GM03348 (cell line): Measurements from ENCODE around the gene LUM.

ENCODE experiments used
- DNase-seq: peaks from one replicate; pipeline ENCODE4 v3.0.0; 2012; ENCODE audit warnings: low spot score

The LUM gene

DNA sequence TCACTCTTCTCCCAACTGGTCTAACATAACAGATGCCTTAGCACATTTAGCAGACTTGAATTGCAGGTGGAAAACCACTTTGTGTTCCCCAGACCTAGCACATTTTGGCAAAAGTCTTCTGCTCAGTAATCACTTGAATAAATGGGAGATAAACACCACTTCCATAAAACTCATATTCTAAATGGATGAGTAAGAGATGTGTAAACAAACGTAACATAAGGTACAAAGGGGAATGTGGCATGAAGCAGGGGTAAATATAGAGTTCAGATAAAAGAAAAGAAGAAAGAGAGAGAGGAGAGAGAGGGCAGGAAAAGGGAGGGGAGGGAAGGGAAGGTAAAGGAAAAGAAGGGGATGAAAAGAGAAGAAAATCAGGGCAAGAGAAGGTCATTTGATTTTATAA, 36.4 kb downstream of the LUM start:
- no peak for DNase-seq

DNA sequence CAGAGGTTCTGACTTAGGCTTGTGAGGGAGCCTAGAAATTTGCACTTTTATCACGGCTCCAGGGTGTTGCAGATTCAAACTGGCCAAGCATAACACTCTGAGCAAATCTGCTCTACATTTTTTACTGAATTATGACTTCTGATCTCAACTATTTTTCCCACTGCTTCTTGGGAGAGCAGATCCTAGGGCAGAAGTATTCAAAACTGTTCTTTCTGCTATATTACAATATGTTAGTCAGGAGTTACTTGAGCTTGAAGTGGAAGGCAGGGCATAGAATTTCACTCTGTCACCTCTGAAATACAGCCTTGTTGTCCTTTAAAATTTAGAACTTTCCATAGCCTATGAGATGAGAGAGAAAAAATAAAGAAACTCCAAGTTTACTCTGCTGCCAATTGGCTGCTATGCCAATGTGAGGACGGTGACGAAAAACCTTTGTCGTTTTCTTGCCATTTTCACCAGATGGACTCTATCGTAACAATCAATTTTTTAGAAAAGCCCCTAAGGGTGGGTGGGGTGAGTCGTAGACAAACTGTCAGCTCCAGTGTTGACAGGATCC, 37.1 kb downstream of the LUM start:
- DNase-seq, result peak; percentile 4

DNA sequence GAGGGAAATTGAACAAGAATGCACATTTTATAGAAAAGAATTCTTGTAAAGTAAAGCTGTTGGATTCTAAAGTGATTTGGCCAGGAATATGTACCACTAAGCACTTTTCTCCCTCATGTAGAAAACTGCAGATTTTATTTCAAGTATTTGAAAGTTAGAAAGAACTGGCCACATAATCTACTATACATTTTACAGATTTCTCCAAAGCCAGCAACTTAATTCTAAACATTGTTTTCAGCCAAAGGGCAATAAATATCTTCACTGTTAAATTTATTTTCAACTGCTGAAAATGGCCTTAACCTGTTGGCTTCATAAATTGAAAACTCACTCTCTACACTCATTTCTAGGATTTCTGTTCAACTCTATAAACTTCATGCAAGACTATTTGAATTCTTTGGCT, 37.9 kb downstream of the LUM start:
- DNase-seq, result no peak

DNA sequence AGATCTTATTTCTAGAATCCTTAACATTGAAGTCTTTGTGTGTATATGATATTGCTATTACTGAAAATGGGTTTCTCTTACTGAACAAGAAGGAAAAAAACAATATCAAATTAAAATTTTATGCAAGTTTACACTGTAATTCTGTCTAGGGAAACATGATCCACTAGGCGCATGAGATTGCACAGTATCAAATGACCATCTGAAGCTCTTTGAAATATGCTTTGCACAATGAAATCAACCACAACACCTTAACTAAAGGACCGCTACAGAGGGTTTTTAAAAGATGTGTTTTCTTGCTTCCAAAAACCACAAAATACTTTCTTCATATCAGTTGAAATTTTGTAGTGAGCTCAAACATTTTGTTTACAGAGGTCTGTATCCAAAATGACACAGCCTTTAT, 38.4 kb downstream of the LUM start:
- DNase-seq, result no peak

DNA sequence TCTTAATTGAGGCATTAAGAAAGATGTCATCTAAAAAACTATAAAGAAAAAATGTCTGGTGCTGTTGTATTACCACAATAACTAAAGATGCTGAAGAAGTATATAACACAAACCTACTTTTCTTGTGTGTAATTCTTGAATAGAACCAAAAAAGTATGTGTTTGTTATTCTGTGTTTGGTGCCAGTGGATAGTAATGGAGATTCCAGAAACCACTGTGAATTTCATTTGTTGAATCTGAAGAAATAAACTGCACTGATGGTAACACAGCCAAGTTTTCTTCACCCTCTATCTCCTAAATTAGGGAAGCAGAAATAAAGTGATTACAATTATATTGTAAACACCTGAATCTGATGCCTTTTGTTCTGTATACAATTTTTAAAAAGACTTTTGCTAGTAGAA, 40.4 kb downstream of the LUM start:
- DNase-seq, result no peak

DNA sequence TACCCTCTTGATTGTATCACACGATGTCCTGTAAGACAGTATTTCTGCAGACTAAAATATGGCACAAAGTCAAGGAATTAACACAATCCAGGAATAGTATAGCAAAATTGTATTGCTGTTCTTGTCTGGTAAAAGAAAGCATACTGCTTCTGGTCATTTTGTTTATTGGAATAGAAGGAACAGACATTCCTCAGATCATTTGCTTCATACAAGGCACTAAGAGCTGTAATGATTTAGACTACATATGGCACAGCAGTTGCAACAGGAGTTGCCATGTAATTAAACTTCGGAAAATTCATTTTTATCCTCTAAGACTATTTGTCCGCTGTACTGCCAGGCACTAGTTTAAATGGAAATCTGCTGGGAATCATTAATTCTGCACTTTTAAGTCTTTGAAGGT, 45.9 kb downstream of the LUM start:
- DNase-seq, result no peak

DNA sequence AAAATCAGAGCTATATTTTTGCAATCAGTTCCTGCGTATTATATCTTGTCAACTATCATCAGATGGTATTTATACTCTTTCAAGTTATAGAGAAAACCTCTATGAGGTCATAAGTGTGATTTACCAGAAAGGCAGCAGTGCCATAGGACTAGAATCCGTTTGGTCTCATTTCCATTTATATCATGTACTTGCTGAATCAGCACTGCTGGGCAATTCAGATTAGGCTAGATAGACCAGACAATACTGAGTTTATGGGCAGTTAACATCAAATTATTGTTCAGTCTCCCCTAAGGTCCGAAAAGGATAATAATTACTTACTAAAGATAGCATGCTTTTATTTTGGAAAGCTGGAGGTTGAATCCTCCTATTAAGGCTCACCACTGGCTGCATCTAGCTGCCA, 46.7 kb downstream of the LUM start:
- no peak for DNase-seq

DNA sequence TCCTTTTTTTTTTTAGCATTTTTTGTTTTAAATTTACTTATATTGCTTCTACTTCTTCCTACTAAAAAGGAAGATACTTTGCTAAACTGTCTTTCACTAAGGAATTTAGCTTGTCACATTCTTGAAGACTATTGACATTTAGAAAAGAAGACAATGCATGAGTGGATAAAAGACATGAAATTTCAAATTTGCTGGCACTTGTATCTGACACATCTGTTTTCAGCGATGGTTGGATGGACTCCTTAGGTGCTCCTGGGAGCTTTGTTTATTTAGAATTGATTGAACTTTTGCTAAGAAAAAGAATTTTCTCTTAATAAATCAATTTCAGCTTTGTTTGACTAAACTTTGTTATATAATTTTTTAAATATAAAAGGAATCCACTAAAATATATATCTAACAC, 50.2 kb downstream of the LUM start:
- DNase-seq, result no peak

DNA sequence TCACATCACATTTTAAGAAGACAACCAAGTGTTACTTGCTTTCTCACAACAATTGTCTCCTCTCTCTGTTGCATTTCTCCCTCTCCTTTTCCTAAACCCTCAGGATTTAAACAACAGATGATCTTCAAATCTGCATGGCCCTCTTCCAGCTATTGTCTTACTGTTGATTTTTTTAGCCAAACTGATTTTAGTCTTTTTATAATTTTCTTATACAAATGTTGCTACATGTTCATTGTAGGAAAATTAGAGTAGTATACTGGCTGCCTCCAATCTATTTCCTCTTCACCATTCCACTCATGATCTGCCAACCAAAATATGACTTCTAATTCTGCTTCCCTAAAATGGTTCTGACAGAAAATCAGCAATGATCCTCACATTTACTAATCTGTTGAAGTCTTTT, 52.1 kb downstream of the LUM start:
- no peak for DNase-seq

DNA sequence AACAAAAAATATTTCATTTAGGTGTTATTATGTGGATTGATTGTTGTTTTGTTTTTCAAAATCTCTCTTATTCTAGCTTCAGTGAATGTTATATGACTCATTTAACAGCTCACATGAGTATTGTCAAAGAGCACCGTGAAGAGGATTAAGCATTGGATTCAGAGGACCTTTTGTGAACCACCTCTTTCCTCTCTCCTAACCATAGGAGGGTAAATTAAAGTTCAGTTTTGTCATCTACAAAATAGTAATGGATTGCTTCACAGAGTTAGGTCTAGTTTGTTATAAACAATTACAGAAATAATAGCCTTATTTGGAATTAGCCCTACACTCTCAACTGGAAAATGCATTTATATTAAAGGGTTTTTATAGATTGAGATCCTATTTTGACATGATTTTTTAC, 52.5 kb downstream of the LUM start:
- no peak for DNase-seq

DNA sequence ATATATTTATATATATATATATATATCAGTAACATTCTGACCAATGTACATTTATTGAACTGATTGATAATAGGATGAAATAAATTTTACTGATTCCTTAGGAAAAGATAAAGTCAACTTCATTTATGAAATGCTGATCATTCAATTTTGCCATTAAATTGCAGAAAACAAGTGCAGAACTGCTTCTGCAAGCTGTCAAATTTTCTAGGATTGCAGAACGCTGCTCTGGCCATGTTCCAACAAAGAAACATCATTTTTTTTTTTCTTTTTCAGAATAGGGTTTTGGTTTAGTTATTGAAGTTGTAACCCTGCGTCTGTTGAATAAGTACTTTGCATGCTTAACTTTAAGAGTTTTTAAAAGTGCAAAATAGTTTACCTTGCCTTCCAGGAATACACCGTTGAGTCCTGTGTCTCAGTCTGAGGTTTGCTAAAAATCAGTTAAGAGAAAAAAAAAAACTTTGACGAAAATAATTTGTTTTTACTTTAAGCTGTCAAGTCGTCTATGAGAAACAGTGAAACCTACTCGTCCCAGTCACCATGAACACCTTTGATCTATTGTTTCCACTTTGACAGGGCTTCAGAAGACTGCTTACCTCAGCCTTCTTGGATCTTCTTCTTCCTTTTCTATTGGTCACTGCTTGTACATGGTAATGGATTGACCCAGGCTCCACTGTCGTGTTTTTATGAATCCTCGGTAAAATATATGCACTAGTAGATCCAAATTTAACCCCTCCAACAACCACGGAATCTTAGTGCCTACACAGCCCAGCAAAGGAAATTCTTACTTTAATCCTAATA, 53.7 kb downstream of the LUM start, which contains the start of gene KERA:
KERA (minus strand) TSS at position 657 of the 798 bp plus-strand sequence. CDS start 1,743 bp downstream, outside the sequence.
- no peak for DNase-seq

DNA sequence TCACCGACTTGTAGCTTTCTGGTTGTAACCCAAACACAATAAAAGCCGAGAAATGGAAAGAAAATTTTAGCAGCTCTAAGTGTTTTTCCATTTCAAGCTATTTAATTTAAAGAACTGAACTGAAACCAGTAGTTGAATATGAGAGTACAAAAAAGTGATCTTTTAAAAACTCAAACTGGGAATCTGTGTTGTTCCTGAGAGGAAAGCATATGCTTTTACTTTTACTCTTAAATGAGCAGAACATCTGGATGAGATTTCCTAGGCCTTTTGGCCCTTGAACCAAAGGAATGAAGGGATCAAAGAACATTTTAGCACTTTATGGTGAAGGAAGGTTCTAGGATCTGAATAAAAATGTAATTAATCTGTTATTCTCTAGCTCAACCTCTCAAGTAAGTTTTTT, 54.8 kb downstream of the LUM start:
- no peak for DNase-seq

DNA sequence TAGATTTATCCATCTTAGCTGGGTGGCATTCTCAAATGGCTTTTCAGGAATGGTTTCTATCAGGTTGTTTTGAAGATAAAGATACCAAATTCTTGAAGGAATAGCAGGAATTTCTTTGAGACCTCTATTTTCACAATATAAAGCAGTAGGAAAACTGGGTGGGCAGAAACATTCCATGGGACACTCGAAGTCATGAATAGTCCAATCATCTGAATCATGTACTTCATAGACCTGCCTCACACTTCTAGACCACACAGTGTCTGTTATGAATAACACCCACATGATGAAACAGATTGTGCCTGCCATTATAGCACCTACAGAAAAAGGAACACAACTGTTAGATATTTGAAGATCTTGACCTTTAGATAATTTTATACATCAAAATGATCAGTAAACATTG, 55.3 kb downstream of the LUM start:
- DNase-seq, result no peak

DNA sequence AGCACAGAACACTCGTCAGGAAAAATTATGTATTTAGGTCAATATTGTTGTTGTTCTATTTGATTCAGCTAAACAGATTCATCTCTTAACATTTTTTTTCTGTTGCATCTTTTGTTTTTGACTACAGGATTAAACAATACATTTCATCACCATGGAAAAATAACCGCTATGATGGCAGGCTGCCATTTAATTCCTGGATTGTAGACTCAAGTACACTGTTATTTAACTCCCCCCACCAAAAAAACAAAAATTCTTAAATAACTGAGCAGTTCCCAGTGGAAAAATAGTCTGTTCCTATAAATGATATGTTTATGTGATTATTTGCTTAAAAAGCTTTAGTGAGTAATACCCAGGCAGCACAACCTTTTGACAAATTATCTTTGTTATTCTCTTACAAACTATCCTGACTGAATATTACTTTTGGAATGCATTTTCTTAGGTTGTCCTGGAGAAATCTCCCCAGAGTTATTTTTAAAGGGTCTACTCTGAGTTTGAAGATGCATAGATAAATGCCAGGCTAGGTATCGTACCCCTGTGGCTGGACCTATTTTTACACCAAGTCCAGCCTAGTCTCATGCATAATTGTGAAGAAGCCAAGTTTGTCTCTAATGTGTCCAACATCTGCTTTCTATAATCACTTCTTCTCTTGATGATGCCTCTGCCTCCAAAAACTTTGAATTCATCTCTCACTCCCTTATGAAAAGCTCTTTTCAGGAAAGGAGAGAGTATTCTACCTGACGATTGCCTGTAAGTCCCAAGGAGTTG, 57.2 kb downstream of the LUM start:
- DNase-seq, result peak; percentile 4
